WTC11 (cell line): ENCODE data around the gene SNU13. TPM values are rescaled to one million over a fixed set of nuclear protein-coding genes. Genes with fewer than 3 reads are reported as not detected.

Source experiments
- ATAC-seq: fragments of 200-7000 bp; cut with Tn5 transposase; 2 replicates; pipeline ENCODE4 v1.10.0; 2021; ENCODE audit warnings: mild to moderate bottlenecking, moderate library complexity
- CTCF ChIA-PET: fragments of 300-600 bp; sonication (Branson Sonifier 250); formaldehyde crosslinking; loops from one replicate; lab custom pipeline; 2021; ENCODE audit warnings: antibody characterized with exemption; lab: Charles Lee
- POLR2A ChIA-PET: fragments of 350-600 bp; sonication (Branson Sonifier 250); formaldehyde crosslinking; loops from one replicate; lab custom pipeline; 2021; ENCODE audit warnings: antibody characterized with exemption; lab: Charles Lee
- DNase-seq: peaks from one replicate; pipeline ENCODE4 v3.0.0; 2021; ENCODE audit warnings: low spot score
- H3K27ac Mint-ChIP-seq: 2 replicates; pipeline ENCODE4 v1.8.0; 2021; ENCODE audit warnings: mixed read lengths
- H3K27me3 Mint-ChIP-seq: 2 replicates; pipeline ENCODE4 v1.8.0; 2021; ENCODE audit warnings: low read depth, mild to moderate bottlenecking, moderate library complexity, mixed read lengths
- H3K36me3 Mint-ChIP-seq: 2 replicates; pipeline ENCODE4 v1.8.0; 2021; ENCODE audit warnings: mixed read lengths
- H3K4me1 Mint-ChIP-seq: 2 replicates; pipeline ENCODE4 v1.8.0; 2022; ENCODE audit warnings: mixed read lengths
- H3K4me3 Mint-ChIP-seq: 2 replicates; pipeline ENCODE4 v1.8.0; 2021; ENCODE audit warnings: mild to moderate bottlenecking, moderate library complexity, mixed read lengths
- H3K9me3 Mint-ChIP-seq: 2 replicates; pipeline ENCODE4 v1.8.0; 2021; ENCODE audit warnings: mixed read lengths
- ARID4B ChIP-seq: sonication (generic); formaldehyde crosslinking; IDR thresholded peaks from 2 replicates; pipeline ENCODE4 v1.8.0; 2023; ENCODE audit warnings: missing genetic modification reagents, mild to moderate bottlenecking, borderline replicate concordance
- ATF1 ChIP-seq: sonication (generic); formaldehyde crosslinking; IDR thresholded peaks from 2 replicates; pipeline ENCODE4 v1.8.1; 2023; ENCODE audit warnings: mild to moderate bottlenecking, moderate library complexity, missing genetic modification reagents
- CREB1 ChIP-seq: sonication (generic); formaldehyde crosslinking; IDR thresholded peaks from 2 replicates; pipeline ENCODE4 v1.8.0; 2023; ENCODE audit warnings: mild to moderate bottlenecking, missing genetic modification reagents
- ELF4 ChIP-seq: sonication (generic); formaldehyde crosslinking; IDR thresholded peaks from 2 replicates; pipeline ENCODE4 v1.8.1; 2022; ENCODE audit warnings: low read depth, mild to moderate bottlenecking, moderate library complexity, missing genetic modification reagents
- ERG ChIP-seq: fragments of 250-450 bp; sonication (Bioruptor Pico); IDR thresholded peaks from 2 replicates; pipeline ENCODE4 v1.8.0; 2021; ENCODE audit warnings: mild to moderate bottlenecking
- FOXJ3 ChIP-seq: sonication (generic); formaldehyde crosslinking; IDR thresholded peaks from 2 replicates; pipeline ENCODE4 v1.9.0; 2021; ENCODE audit warnings: missing genetic modification reagents, mild to moderate bottlenecking, borderline replicate concordance
- FOXK1 ChIP-seq: sonication (generic); formaldehyde crosslinking; IDR thresholded peaks from 2 replicates; pipeline ENCODE4 v1.8.0; 2022; ENCODE audit warnings: mild to moderate bottlenecking, moderate library complexity, missing genetic modification reagents
- GABPB1 ChIP-seq: sonication (generic); formaldehyde crosslinking; IDR thresholded peaks from 2 replicates; pipeline ENCODE4 v1.8.1; 2023; ENCODE audit warnings: mild to moderate bottlenecking, missing genetic modification reagents
- GRHL2 ChIP-seq: fragments of 250-450 bp; sonication (Bioruptor Pico); IDR thresholded peaks from 2 replicates; pipeline ENCODE4 v1.8.0; 2022; ENCODE audit warnings: mild to moderate bottlenecking, moderate library complexity; ENCODE audit not compliant: insufficient replicate concordance, severe bottlenecking
- MAX ChIP-seq: sonication (generic); formaldehyde crosslinking; IDR thresholded peaks from 2 replicates; pipeline ENCODE4 v1.8.0; 2022; ENCODE audit warnings: mild to moderate bottlenecking, missing genetic modification reagents
- MXD4 ChIP-seq: fragments of 250-450 bp; sonication (Bioruptor Pico); IDR thresholded peaks from 2 replicates; pipeline ENCODE4 v1.8.0; 2021; ENCODE audit warnings: mild to moderate bottlenecking, moderate library complexity, borderline replicate concordance
- MYBL2 ChIP-seq: sonication (generic); formaldehyde crosslinking; IDR thresholded peaks from 2 replicates; pipeline ENCODE4 v1.8.1; 2023; ENCODE audit warnings: mild to moderate bottlenecking, moderate library complexity, missing genetic modification reagents
- NFATC4 ChIP-seq: fragments of 250-450 bp; sonication (Bioruptor Pico); IDR thresholded peaks from 2 replicates; pipeline ENCODE4 v1.9.0; 2021; ENCODE audit warnings: mild to moderate bottlenecking
- RORB ChIP-seq: fragments of 250-450 bp; sonication (Bioruptor Pico); IDR thresholded peaks from 2 replicates; pipeline ENCODE4 v1.9.0; 2021; ENCODE audit warnings: mild to moderate bottlenecking
- SMAD4 ChIP-seq: sonication (generic); formaldehyde crosslinking; IDR thresholded peaks from 2 replicates; pipeline ENCODE4 v1.8.0; 2022; ENCODE audit warnings: mild to moderate bottlenecking, missing genetic modification reagents
- USF2 ChIP-seq: sonication (generic); formaldehyde crosslinking; IDR thresholded peaks from 2 replicates; pipeline ENCODE4 v1.8.1; 2023; ENCODE audit warnings: mild to moderate bottlenecking, missing genetic modification reagents, moderate library complexity
- ZNF121 ChIP-seq: sonication (generic); formaldehyde crosslinking; IDR thresholded peaks from 2 replicates; pipeline ENCODE4 v1.8.0; 2023; ENCODE audit warnings: missing genetic modification reagents
- ZNF138 ChIP-seq: sonication (generic); formaldehyde crosslinking; conservative IDR thresholded peaks from 2 replicates; pipeline ENCODE4 v1.8.1; 2022; ENCODE audit warnings: mild to moderate bottlenecking, moderate library complexity, missing genetic modification reagents
- total RNA-seq: library from RNA; stranded (reverse); gene quantifications from 3 replicates; pipeline ENCODE4 v1.2.3, GENCODE V29; 2021
- TF ChIP-seq, protein P1 (sequence below): sonication (generic); formaldehyde crosslinking; IDR thresholded peaks from 2 replicates; pipeline ENCODE4 v1.8.1; 2022; ENCODE audit warnings: low read depth, missing genetic modification reagents, borderline replicate concordance
- TF ChIP-seq, protein P2 (sequence below): sonication (generic); formaldehyde crosslinking; IDR thresholded peaks from 2 replicates; pipeline ENCODE4 v1.8.0; 2022; ENCODE audit warnings: mild to moderate bottlenecking, missing genetic modification reagents
- TF ChIP-seq, protein P3 (sequence below): fragments of 250-450 bp; sonication (Bioruptor Pico); IDR thresholded peaks from 2 replicates; pipeline ENCODE4 v1.9.0; 2021; ENCODE audit warnings: mild to moderate bottlenecking, borderline replicate concordance

The SNU13 gene
- total RNA-seq, 1 experiment from 2014 or later: 207 TPM

GRCh38 chr22:41709341-41709740, 20.7 kb upstream of the SNU13 start:
- TF ChIP-seq FOXK1 (CRISPR knock-in tag): no peak
- TF ChIP-seq NFATC4 (CRISPR knock-in tag): no peak
- TF ChIP-seq ERG (CRISPR knock-in tag): no peak
- TF ChIP-seq GRHL2 (CRISPR knock-in tag): no peak
- TF ChIP-seq, protein P1, sequence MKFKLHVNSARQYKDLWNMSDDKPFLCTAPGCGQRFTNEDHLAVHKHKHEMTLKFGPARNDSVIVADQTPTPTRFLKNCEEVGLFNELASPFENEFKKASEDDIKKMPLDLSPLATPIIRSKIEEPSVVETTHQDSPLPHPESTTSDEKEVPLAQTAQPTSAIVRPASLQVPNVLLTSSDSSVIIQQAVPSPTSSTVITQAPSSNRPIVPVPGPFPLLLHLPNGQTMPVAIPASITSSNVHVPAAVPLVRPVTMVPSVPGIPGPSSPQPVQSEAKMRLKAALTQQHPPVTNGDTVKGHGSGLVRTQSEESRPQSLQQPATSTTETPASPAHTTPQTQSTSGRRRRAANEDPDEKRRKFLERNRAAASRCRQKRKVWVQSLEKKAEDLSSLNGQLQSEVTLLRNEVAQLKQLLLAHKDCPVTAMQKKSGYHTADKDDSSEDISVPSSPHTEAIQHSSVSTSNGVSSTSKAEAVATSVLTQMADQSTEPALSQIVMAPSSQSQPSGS (CRISPR knock-in tag): no peak
- TF ChIP-seq ATF1 (CRISPR knock-in tag): no peak
- no peak for TF ChIP-seq FOXJ3
- TF ChIP-seq CREB1: no peak
- no peak for TF ChIP-seq SMAD4 (CRISPR knock-in tag)
- no peak for TF ChIP-seq USF2 (CRISPR knock-in tag)
- TF ChIP-seq, protein P2, sequence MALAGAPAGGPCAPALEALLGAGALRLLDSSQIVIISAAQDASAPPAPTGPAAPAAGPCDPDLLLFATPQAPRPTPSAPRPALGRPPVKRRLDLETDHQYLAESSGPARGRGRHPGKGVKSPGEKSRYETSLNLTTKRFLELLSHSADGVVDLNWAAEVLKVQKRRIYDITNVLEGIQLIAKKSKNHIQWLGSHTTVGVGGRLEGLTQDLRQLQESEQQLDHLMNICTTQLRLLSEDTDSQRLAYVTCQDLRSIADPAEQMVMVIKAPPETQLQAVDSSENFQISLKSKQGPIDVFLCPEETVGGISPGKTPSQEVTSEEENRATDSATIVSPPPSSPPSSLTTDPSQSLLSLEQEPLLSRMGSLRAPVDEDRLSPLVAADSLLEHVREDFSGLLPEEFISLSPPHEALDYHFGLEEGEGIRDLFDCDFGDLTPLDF (CRISPR knock-in tag): no peak

DNA sequence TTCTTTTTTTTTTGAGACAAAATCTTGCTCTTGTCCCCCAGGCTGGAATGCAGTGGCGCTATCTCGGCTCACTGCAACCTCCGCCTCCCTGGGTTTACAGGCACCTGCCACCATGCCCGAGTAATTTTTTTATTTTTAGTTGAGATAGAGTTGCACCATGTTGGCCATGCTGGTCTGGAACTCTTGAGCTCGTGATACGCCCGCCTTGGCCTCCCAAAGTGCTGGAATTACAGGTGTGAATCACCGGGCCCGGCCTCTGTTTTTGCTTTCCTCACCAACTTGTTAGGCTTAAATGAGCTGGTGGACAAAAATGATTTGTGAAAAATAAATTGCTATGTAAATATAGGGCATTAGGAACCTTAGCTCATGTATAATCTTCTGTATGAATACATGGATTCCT, 14.1 kb upstream of the SNU13 start:
- ChIA-PET POLR2A (interaction anchor here (1.2 kb wide), 1 partner anchor 13 kb away, joined by 3 read pairs; no protein-coding TSS in a partner anchor), CTCF (no interaction called here)
- Mint-ChIP-seq H3K9me3 (no peaks in the 10 kb centered on the region), H3K27me3 (peaks cover 41% of the 10 kb centered on the region), H3K27ac (no peak overlapping the region), H3K4me3 (no peak overlapping the region), H3K36me3 (no peaks in the 10 kb centered on the region), H3K4me1 (no peaks in the 10 kb centered on the region; the same call in 1 of the 2 replicates)
- DNase-seq (no peak), ATAC-seq (no peak)
- TF ChIP-seq, protein P3, sequence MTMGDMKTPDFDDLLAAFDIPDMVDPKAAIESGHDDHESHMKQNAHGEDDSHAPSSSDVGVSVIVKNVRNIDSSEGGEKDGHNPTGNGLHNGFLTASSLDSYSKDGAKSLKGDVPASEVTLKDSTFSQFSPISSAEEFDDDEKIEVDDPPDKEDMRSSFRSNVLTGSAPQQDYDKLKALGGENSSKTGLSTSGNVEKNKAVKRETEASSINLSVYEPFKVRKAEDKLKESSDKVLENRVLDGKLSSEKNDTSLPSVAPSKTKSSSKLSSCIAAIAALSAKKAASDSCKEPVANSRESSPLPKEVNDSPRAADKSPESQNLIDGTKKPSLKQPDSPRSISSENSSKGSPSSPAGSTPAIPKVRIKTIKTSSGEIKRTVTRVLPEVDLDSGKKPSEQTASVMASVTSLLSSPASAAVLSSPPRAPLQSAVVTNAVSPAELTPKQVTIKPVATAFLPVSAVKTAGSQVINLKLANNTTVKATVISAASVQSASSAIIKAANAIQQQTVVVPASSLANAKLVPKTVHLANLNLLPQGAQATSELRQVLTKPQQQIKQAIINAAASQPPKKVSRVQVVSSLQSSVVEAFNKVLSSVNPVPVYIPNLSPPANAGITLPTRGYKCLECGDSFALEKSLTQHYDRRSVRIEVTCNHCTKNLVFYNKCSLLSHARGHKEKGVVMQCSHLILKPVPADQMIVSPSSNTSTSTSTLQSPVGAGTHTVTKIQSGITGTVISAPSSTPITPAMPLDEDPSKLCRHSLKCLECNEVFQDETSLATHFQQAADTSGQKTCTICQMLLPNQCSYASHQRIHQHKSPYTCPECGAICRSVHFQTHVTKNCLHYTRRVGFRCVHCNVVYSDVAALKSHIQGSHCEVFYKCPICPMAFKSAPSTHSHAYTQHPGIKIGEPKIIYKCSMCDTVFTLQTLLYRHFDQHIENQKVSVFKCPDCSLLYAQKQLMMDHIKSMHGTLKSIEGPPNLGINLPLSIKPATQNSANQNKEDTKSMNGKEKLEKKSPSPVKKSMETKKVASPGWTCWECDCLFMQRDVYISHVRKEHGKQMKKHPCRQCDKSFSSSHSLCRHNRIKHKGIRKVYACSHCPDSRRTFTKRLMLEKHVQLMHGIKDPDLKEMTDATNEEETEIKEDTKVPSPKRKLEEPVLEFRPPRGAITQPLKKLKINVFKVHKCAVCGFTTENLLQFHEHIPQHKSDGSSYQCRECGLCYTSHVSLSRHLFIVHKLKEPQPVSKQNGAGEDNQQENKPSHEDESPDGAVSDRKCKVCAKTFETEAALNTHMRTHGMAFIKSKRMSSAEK: no peak
- TF ChIP-seq, protein P2 (CRISPR knock-in tag): no peak
- no peak for TF ChIP-seq GABPB1 (CRISPR knock-in tag)
- TF ChIP-seq ZNF121 (CRISPR knock-in tag): no peak
- no peak for TF ChIP-seq MAX (CRISPR knock-in tag)
- no peak for TF ChIP-seq RORB (CRISPR knock-in tag)
- no peak for TF ChIP-seq ARID4B
- TF ChIP-seq ELF4: no peak
- no peak for TF ChIP-seq MXD4 (CRISPR knock-in tag)
- no peak for TF ChIP-seq MYBL2 (CRISPR knock-in tag)
- no peak for TF ChIP-seq ZNF138 (CRISPR knock-in tag)
- no peak for TF ChIP-seq NFATC4 (CRISPR knock-in tag)

More at GRCh38 chr22:41709341-41709740, 20.7 kb upstream of the SNU13 start:
- H3K27me3 Mint-ChIP-seq: peaks cover 42% of the 10 kb centered on the region
- H3K36me3 Mint-ChIP-seq: no peaks in the 10 kb centered on the region
- no peaks in the 10 kb centered on the region for H3K9me3 Mint-ChIP-seq
- DNase-seq (no peak), ATAC-seq (no peak)
- no peak overlapping the region for H3K4me3 Mint-ChIP-seq
- no peaks in the 10 kb centered on the region for H3K4me1 Mint-ChIP-seq
- ChIA-PET CTCF (no interaction called here), POLR2A (no interaction called here)
- no peak overlapping the region for H3K27ac Mint-ChIP-seq
